ENCODE data around the gene ECSCR. TPM values are rescaled to one million over a fixed set of nuclear protein-coding genes. Genes with fewer than 3 reads are reported as not detected.

Gene ECSCR
- total and polyA plus RNA-seq, 2 of the 8 experiments (the other 6 are each of a cell fraction or from before 2014, with no cell fraction given) = 2.7 to 7.2 TPM

GRCh38 chr5:139453683-139454567 lies 8.6 kb downstream of the ECSCR start:
- Histone ChIP-seq H3K4me1 (replicated peaks in 1 of 4; ENCODE audit: control insufficient read depth in 3 of 4, insufficient read depth in 4 of 4, low read length in 3 of 4) (no peaks in the 10 kb centered on the region; a peak in 1 of 7 replicates), H4K20me1 (replicated peaks in 1 of 2; ENCODE audit: control insufficient read depth in 1 of 2, insufficient read depth in 2 of 2, low read length in 2 of 2) (peaks cover 0 to 19% of the 10 kb centered on the region in 2 experiments), H3K4me3 (ENCODE audit: extremely low read depth in 1 of 4, insufficient read depth in 2 of 4, low read depth in 3 of 4, low read length in 4 of 4) (no peak overlapping the region), H3K4ac (replicated peaks; ENCODE audit: insufficient read length, low read depth, low read length) (no peak overlapping the region), H3K23me2 (ENCODE audit: low read depth, low read length) (peaks cover 26% of the 10 kb centered on the region; the same call in 1 of the 2 replicates), H3K14ac (ENCODE audit: insufficient read length) (no peak overlapping the region), H3K79me2 (ENCODE audit: control insufficient read depth in 1 of 2, insufficient read depth in 2 of 2, low read length in 2 of 2) (no peaks in the 10 kb centered on the region), H3K79me1 (ENCODE audit: low read depth, low read length) (no peaks in the 10 kb centered on the region; the same call in none of the 2 replicates), H3K23ac (ENCODE audit: insufficient read length) (no peak overlapping the region), H2BK12ac (ENCODE audit: low read depth, low read length) (no peak overlapping the region), H2AK5ac (ENCODE audit: low read depth, low read length) (peak overlapping the region; percentile 16; the same call in 1 of the 2 replicates), H3K56ac (replicated peaks; ENCODE audit: insufficient read length, low read depth, low read length) (peak overlapping the region; percentile 97), H2BK5ac (ENCODE audit: low read depth, low read length) (no peak overlapping the region), H2BK120ac (replicated peaks; ENCODE audit: low read depth, low read length) (no peak overlapping the region), H3K9ac (replicated peaks in 1 of 4; ENCODE audit: extremely low read depth in 1 of 4, low read depth in 3 of 4, low read length in 3 of 4) (no peak overlapping the region), H3K4me2 (ENCODE audit: insufficient read depth in 1 of 2, low read depth in 2 of 2, low read length in 2 of 2) (no peak overlapping the region), H3K18ac (ENCODE audit: extremely low read depth, low read length) (no peak overlapping the region), H2BK20ac (ENCODE audit: low read length) (no peak overlapping the region), H3K36me3 (ENCODE audit: control insufficient read depth in 2 of 4, insufficient read depth in 4 of 4, low read length in 3 of 4) (no peaks in the 10 kb centered on the region), H2AFZ (ENCODE audit: low read length) (no peak overlapping the region), H3K9me3 (ENCODE audit: insufficient read depth in 2 of 2, low read depth in 1 of 2, low read length in 1 of 2) (no peaks in the 10 kb centered on the region), H4K8ac (ENCODE audit: extremely low read depth, insufficient read depth, low read length) (peak overlapping the region; percentile 84; the same call in 1 of the 2 replicates), H3K27me3 (replicated peaks in 1 of 4; ENCODE audit: control insufficient read depth in 3 of 4, extremely low read depth in 1 of 4, insufficient read depth in 3 of 4, low read length in 3 of 4) (no peaks in the 10 kb centered on the region), H2BK15ac (ENCODE audit: low read length) (0 out of 2 replicates have a peak overlapping the region, but pooled peaks have one; percentile 31), H4K5ac (ENCODE audit: insufficient read length, low read depth, low read length) (no peak overlapping the region), H3K27ac (ENCODE audit: low read depth, low read length) (no peak overlapping the region), H4K91ac (replicated peaks; ENCODE audit: insufficient read length, low read length) (peak overlapping the region; percentile 74)
- WGBS, 2 experiments (ENCODE audit: extremely low coverage in 1 of 2, insufficient coverage in 1 of 2, insufficient read length in 1 of 2, insufficient replicate concordance in 2 of 2, low coverage in 1 of 2, low lambda C conversion rate in 2 of 2, missing lambda C conversion rate in 1 of 2) = 77 to 100% methylated on average over 3 of the region's 3 CpGs
- ChIA-PET CTCF (ENCODE audit: partially characterized antibody) (interaction anchor here (2.6 kb wide), 1 partner anchor 10 kb away, joined by 7 read pairs; no protein-coding TSS in a partner anchor), POLR2A (ENCODE audit: partially characterized antibody) (interaction anchor here (0.7 kb wide), 1 partner anchor 13 kb away, joined by 3 read pairs; no protein-coding TSS in a partner anchor)
- no peak for DNase-seq (ENCODE audit: low read depth in 1 of 2, low spot score in 2 of 2)
- FAIRE-seq = no peak
- TF ChIP-seq ATF2 (IDR thresholded peaks at IDR 0.05; ENCODE audit: low read length) (no peak), ATF3 (IDR thresholded peaks at IDR 0.05; ENCODE audit: insufficient read depth, low read depth, low read length) (no peak), RNF2 (IDR thresholded peaks at IDR 0.05; ENCODE audit: borderline replicate concordance, low read depth, low read length, missing control alignments, poor library complexity, severe bottlenecking) (no peak), JUN (IDR thresholded peaks at IDR 0.05; ENCODE audit: low read depth, low read length) (no peak), KDM1A (IDR thresholded peaks at IDR 0.05; ENCODE audit: borderline replicate concordance, low read length) (no peak), CHD2 (IDR thresholded peaks at IDR 0.05; ENCODE audit: low read length) (no peak)
